Urothelium cell line (cell line): ENCODE measurements around the gene PGM5.

Source experiments
- DNase-seq: peaks from one replicate; pipeline ENCODE4 v3.0.0; 2011; ENCODE audit warnings: low spot score, mixed read lengths
- FAIRE-seq: peaks from 2 replicates; lab custom pipeline; 2011; peaks lifted over from hg19 to GRCh38; lab: Jason Lieb, UNC

PGM5 gene

GRCh38 chr9:68523367-68523936, 167.0 kb downstream of the PGM5 start:
- FAIRE-seq: no peak
- no peak for DNase-seq

- FAIRE-seq: no peak
These were observed 174.2 kb downstream of the PGM5 start for GRCh38 chr9:68530618-68531017.

GRCh38 chr9:68532131-68532530, 175.7 kb downstream of the PGM5 start:
- no peak for FAIRE-seq
- DNase-seq: no peak

More at GRCh38 chr9:68530618-68531017, 174.2 kb downstream of the PGM5 start:
- DNase-seq: no peak

GRCh38 chr9:68533678-68534077, 177.3 kb downstream of the PGM5 start:
- FAIRE-seq (no peak), DNase-seq (no peak)

- FAIRE-seq: no peak
- DNase-seq: no peak
These were observed 180.6 kb downstream of the PGM5 start for GRCh38 chr9:68536876-68537615.

- FAIRE-seq (no peak), DNase-seq (no peak)
These were observed 181.1 kb downstream of the PGM5 start for GRCh38 chr9:68537616-68537880.

- DNase-seq (no peak), FAIRE-seq (no peak)
These were observed 181.8 kb downstream of the PGM5 start for GRCh38 chr9:68538200-68538599.

GRCh38 chr9:68540712-68541535, 184.5 kb downstream of the PGM5 start, which contains the start of gene TMEM252:
Gene TMEM252 (minus strand): TSS chr9:68540883. CDS start chr9:68540814, 69 bp downstream.
- FAIRE-seq (no peak), DNase-seq (no peak)

- FAIRE-seq (no peak), DNase-seq (no peak)
These were observed 185.2 kb downstream of the PGM5 start for GRCh38 chr9:68541568-68541967.

GRCh38 chr9:68545033-68545705, 188.8 kb downstream of the PGM5 start:
- no peak for FAIRE-seq

GRCh38 chr9:68546596-68547390, 190.4 kb downstream of the PGM5 start:
- FAIRE-seq: no peak
- no peak for DNase-seq

More at GRCh38 chr9:68545033-68545705, 188.8 kb downstream of the PGM5 start:
- DNase-seq: no peak

GRCh38 chr9:68547417-68547816, 191.0 kb downstream of the PGM5 start:
- FAIRE-seq (no peak), DNase-seq (no peak)

- FAIRE-seq: no peak
- no peak for DNase-seq
These were observed 191.8 kb downstream of the PGM5 start for GRCh38 chr9:68548241-68548640.

GRCh38 chr9:68551191-68551590, 194.8 kb downstream of the PGM5 start:
- DNase-seq (no peak), FAIRE-seq (no peak)

- DNase-seq (peak; percentile 53), FAIRE-seq (no peak)
These were observed 196.5 kb downstream of the PGM5 start for GRCh38 chr9:68552700-68553476.

- DNase-seq: no peak
- no peak for FAIRE-seq
These were observed 199.2 kb downstream of the PGM5 start for GRCh38 chr9:68555437-68556150.

- DNase-seq (no peak), FAIRE-seq (no peak)
These were observed 202.1 kb downstream of the PGM5 start for GRCh38 chr9:68558545-68558944.

GRCh38 chr9:68560071-68560844, 203.8 kb downstream of the PGM5 start:
- FAIRE-seq: no peak

More at GRCh38 chr9:68560071-68560844, 203.8 kb downstream of the PGM5 start:
- DNase-seq: peak; percentile 20
